Measurements from ENCODE around the gene BHLHA9.

Gene BHLHA9

DNA sequence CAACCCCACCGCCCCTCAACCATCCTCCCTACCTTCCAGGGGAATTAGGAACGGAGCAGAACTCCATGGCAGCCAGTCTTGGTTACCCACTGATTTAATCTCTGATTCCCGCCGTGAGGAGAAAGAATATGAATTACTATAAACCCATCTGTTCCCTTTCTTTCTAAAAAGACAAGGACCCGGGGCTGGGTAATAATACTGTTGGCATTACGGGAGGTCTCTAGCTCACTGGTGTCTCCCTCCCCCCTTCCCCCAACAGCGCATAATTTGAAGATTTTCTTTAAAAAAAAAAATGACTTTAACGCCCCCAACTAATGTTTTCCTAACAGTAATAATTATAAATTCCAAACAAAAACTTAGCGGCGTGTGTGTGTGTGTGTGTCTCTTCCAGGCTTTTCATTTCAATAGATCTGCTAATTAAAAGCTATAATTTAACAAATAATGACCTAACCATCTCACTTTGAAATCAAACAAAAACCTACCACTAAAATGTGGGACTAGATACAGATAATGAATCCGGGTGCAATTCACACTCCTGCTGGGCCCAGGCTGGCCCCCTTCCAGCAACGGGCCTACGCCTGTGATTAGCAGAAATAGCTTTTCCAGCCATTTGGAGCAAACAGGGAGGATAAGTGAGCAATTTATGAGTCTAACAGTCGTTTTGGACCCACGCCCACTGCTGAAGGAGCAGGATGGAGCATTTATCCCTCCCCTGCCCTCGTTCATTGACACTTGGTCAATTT lies 18.2 kb upstream of the BHLHA9 start:
- DNase-seq (ENCODE audit: low read depth), result peak; percentile 12
- no peak overlapping the region for H3K4me3 ChIP-seq (ENCODE audit: low read length)
- TF ChIP-seq, protein P1, sequence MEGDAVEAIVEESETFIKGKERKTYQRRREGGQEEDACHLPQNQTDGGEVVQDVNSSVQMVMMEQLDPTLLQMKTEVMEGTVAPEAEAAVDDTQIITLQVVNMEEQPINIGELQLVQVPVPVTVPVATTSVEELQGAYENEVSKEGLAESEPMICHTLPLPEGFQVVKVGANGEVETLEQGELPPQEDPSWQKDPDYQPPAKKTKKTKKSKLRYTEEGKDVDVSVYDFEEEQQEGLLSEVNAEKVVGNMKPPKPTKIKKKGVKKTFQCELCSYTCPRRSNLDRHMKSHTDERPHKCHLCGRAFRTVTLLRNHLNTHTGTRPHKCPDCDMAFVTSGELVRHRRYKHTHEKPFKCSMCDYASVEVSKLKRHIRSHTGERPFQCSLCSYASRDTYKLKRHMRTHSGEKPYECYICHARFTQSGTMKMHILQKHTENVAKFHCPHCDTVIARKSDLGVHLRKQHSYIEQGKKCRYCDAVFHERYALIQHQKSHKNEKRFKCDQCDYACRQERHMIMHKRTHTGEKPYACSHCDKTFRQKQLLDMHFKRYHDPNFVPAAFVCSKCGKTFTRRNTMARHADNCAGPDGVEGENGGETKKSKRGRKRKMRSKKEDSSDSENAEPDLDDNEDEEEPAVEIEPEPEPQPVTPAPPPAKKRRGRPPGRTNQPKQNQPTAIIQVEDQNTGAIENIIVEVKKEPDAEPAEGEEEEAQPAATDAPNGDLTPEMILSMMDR (conservative IDR thresholded peaks at IDR 0.05; ENCODE audit: low read length), result no peak

DNA sequence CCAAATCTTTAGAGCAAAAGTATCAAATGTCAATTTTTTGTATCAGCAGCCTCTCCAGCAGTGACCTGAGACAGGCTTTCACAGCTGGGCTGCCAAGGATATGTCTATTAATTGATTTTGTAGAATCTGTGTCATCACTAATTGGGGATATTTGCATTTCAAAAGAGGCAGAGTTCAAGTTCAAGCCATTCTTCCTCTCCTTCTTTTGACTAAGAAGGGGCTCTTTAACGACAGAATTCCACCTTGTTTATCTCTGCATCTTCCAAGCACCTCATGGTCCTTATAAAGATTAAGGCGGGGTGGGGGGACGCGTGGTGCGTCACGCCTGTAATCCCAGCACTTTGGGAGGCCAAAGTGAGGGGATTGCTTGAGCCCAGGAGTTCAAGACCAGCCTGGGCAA lies 15.2 kb upstream of the BHLHA9 start:
- TF ChIP-seq, protein P1 (conservative IDR thresholded peaks at IDR 0.05; ENCODE audit: low read length), result no peak
- DNase-seq (ENCODE audit: low read depth), result no peak
- no peak overlapping the region for H3K4me3 ChIP-seq (ENCODE audit: low read length)

DNA sequence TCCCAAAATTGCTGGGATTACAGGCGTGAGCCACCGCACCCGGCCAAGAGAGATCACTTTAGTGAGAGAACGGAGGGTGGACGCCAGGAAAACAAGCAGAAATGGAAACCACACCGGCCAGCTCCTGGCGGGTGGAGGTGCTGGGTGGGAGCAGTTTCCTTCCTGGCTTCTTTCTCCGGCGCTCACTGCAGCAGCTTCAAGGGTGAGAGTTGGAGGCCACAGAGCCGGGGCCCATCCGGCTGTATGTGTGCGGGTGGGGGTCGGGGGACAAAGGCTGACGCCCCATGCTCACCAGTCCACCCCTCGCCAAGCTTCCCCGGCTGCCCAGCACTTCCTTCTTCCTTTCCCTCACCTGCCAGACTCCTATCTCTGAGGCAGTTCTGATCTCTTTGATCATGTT lies 13.5 kb upstream of the BHLHA9 start:
- H3K4me3 ChIP-seq (ENCODE audit: low read length), result no peak overlapping the region
- TF ChIP-seq, protein P1 (conservative IDR thresholded peaks at IDR 0.05; ENCODE audit: low read length), result no peak
- no peak for DNase-seq (ENCODE audit: low read depth)

DNA sequence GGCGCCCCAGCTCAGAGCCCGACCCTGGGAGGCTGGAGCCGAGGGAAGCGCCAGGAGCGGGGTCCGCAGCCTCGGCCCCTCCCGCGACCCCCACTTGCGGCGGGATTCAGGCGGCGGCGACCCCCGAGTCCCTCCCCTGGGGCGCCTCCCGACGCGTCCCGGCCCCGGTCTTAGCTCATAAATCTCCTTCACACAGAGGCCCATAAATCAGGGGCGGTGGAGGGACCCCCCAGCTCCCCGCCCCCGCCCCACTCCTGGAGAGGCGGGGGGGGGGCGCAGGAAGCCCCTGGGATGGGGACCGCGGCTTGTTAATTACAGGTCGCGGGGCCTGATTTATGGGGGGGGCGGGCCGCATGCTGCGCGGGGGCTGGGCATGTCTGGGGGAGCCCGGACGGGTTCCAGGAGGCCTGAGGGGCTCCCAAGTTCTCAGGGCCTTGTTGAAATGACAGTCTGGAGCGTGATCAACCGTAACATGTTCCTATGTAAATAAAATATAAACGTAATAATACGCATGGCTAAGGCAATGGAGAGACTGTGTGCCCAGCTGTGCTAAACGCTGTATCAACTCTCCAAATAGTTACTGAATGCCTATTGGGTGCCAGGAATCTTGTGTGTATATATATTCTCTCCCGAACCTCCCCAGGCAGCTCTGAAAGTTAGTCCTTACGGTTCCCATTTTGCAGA lies 10.0 kb upstream of the BHLHA9 start:
- peak overlapping the region; percentile 68 for H3K4me3 ChIP-seq (ENCODE audit: low read length)
- TF ChIP-seq, protein P1 (conservative IDR thresholded peaks at IDR 0.05; ENCODE audit: low read length), result no peak
- DNase-seq (ENCODE audit: low read depth), result no peak

DNA sequence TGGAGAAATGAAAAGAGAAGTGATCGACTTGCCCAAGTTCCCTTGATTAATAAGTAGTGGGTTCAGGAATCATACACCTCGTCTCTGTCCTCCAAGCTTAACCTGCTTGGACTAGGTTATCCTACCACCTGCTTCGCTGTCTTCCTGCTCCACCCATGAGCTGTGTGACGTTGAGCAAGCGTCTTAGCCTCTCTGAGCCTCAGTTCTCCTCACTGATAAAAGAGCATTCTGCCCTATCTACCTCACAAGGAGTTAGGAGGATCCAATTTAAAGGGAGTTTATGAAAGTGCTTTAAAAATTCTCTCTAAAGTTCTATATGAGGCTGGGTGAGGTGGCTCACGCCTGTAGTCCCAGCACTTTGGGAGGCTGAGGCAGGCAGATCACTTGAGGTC lies 9.5 kb upstream of the BHLHA9 start:
- DNase-seq (ENCODE audit: low read depth), result no peak
- H3K4me3 ChIP-seq (ENCODE audit: low read length), result no peak overlapping the region
- TF ChIP-seq, protein P1 (conservative IDR thresholded peaks at IDR 0.05; ENCODE audit: low read length), result no peak

DNA sequence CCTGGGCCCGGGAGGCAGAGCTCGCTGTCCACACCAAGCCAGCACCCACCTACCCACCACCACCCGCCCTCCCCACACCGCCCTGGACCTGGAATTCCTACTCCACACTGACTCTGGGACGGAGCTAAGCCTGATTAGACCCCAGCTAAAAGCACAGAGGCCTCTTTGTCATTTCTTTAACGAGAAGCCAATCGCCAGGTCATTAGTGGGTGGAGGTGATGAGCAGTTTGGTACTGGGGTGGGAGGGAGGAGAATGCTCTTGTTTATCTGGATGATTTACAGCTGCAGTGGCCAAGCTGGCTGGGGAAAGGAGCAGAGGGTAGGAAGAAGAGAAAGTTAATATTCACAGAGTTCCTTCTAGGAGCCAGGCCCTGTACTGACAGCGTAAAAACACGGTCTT lies 6.0 kb upstream of the BHLHA9 start:
- DNase-seq (ENCODE audit: low read depth), result no peak
- TF ChIP-seq, protein P1 (conservative IDR thresholded peaks at IDR 0.05; ENCODE audit: low read length), result no peak

DNA sequence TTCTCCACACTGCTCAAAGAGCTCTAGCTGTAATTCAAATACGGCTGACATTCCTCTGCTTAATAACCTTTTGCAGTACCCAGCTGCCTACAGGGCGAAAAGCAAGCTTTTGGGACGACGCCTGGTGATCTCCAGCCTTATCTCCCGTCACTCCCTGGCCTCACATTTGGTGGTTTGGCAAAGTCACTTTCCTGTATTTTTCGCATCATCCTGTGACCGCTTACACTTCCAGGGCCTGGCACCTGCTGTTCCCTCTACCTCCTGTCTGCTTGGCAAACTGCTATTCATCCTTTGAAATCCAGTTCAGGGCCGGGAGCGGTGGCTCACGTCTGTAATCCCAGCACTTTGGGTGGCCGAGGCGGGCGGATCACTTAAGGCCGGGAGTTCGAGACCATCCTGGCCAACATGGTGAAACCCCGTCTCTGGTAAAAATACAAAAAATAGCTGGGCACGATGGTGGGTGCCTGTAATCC lies 2.7 kb upstream of the BHLHA9 start:
- TF ChIP-seq, protein P1 (conservative IDR thresholded peaks at IDR 0.05; ENCODE audit: low read length), result no peak
- peak; percentile 20 for DNase-seq (ENCODE audit: low read depth)
- peak overlapping the region; percentile 72 for H3K4me3 ChIP-seq (ENCODE audit: low read length)

More for the DNA sequence above, 6.0 kb upstream of the BHLHA9 start:
- no peak overlapping the region for H3K4me3 ChIP-seq (ENCODE audit: low read length)

Measured in AG10803 (cell line).